Measurements from ENCODE around the gene MCTP1. TPM values are rescaled to one million over a fixed set of nuclear protein-coding genes. Genes with fewer than 3 reads are reported as not detected.

Gene MCTP1
- total RNA-seq, 2 experiments from 2014 or later, result 1.6 TPM

DNA sequence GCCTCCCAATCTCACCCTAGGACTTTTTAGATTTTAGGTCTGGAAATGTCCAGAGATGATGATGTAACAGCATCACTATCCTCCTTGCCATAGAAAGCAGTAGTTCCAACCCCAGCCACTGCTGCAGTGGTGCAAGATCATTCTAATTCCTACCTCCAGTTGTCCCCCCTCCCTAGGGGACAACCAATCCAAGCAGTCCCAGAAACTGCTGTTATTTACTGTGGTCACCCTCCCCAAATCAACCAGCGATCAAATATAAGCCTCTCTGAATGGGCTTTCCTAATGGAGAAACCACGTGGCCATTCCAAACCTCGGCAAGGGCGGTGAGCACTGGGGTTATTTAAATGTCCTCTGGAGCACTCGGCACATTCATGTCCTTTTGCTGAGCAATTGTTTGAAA, 506.6 kb downstream of the MCTP1 start:
- H3K9me3 Mint-ChIP-seq, result peaks cover 3% of the 10 kb centered on the region
- no peaks in the 10 kb centered on the region for H3K36me3 Mint-ChIP-seq
- peaks cover 14% of the 10 kb centered on the region for H3K27me3 Mint-ChIP-seq
- no peaks in the 10 kb centered on the region for H3K4me1 Mint-ChIP-seq
- DNase-seq (no peak), ATAC-seq (ENCODE audit: low read depth) (no peak)
- no peak overlapping the region for H3K4me3 Mint-ChIP-seq
- no peak overlapping the region for H3K27ac Mint-ChIP-seq
- POLR2A ChIA-PET, result no interaction called here

GRCh38 chr5:94777056-94777880, 507.6 kb downstream of the MCTP1 start:
- no peaks in the 10 kb centered on the region for H3K4me1 Mint-ChIP-seq
- peaks cover 3% of the 10 kb centered on the region for H3K9me3 Mint-ChIP-seq
- no peak overlapping the region for H3K27ac Mint-ChIP-seq
- H3K4me3 Mint-ChIP-seq, result no peak overlapping the region
- no peak for ATAC-seq (ENCODE audit: low read depth)
- no peaks in the 10 kb centered on the region for H3K36me3 Mint-ChIP-seq
- no peak for DNase-seq
- POLR2A ChIA-PET, result no interaction called here
- peaks cover 13% of the 10 kb centered on the region for H3K27me3 Mint-ChIP-seq

- Mint-ChIP-seq H3K4me3 (no peak overlapping the region), H3K4me1 (no peaks in the 10 kb centered on the region), H3K36me3 (no peaks in the 10 kb centered on the region), H3K27me3 (peaks cover 13% of the 10 kb centered on the region), H3K9me3 (peaks cover 3% of the 10 kb centered on the region), H3K27ac (no peak overlapping the region)
- no peak for ATAC-seq (ENCODE audit: low read depth)
- POLR2A ChIA-PET, result interaction anchor here (0.6 kb wide), 1 partner anchor 17 kb away, joined by 3 read pairs; no protein-coding TSS in a partner anchor
- no peak for DNase-seq
Observed at GRCh38 chr5:94776167-94776566, 508.7 kb downstream of the MCTP1 start.

DNA sequence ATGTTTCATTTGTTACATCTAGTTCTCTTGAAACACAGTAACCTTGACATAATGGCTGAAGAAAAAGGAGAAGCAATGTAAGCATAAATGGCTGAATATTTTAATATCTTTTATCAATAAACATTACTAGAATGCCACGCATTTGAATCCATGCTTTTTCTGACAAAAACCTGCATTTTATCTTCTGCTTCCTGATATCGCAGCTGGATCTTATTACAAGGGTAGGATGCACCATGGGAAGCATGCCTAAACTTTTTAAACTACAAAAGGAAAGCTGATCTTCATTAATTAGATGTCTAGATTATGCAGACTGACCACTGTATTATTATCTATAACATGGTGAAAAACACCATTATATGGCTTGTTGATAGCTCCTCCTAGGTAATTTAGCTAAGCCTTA, 509.8 kb downstream of the MCTP1 start:
- no peak overlapping the region for H3K27ac Mint-ChIP-seq
- ATAC-seq (ENCODE audit: low read depth), result no peak
- H3K27me3 Mint-ChIP-seq, result peaks cover 13% of the 10 kb centered on the region
- POLR2A ChIA-PET, result no interaction called here
- H3K9me3 Mint-ChIP-seq, result peaks cover 3% of the 10 kb centered on the region
- no peak for DNase-seq
- no peaks in the 10 kb centered on the region for H3K4me1 Mint-ChIP-seq
- H3K36me3 Mint-ChIP-seq, result no peaks in the 10 kb centered on the region
- no peak overlapping the region for H3K4me3 Mint-ChIP-seq

DNA sequence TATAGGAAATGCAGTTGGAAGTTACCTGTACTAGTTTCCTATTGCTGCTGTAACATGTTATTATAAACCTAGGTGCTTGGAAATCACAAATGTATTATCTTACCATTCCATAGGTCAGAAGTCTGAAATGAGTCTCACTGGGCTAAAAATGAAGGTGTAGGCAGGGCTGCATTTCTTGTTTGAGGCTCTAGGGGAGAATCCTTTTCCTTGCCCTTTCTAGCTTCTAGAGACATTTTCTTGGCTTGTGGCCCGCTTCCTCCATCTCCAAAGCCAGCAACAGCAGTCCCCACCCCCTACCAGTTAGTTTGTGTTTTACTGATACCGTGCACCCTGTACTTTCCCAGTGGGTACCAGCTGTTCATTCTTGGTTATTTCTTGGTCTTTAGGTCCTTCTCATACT, 513.2 kb downstream of the MCTP1 start:
- H3K4me3 Mint-ChIP-seq, result no peak overlapping the region
- peaks cover 12% of the 10 kb centered on the region for H3K27me3 Mint-ChIP-seq
- DNase-seq (no peak), ATAC-seq (ENCODE audit: low read depth) (no peak)
- H3K4me1 Mint-ChIP-seq, result no peaks in the 10 kb centered on the region
- H3K36me3 Mint-ChIP-seq, result no peaks in the 10 kb centered on the region
- peaks cover 3% of the 10 kb centered on the region for H3K9me3 Mint-ChIP-seq
- H3K27ac Mint-ChIP-seq, result no peak overlapping the region
- POLR2A ChIA-PET, result no interaction called here

GRCh38 chr5:94769996-94770395, 514.9 kb downstream of the MCTP1 start:
- Mint-ChIP-seq H3K27me3 (peaks cover 8% of the 10 kb centered on the region), H3K27ac (no peak overlapping the region), H3K36me3 (no peaks in the 10 kb centered on the region), H3K4me3 (no peak overlapping the region), H3K4me1 (no peaks in the 10 kb centered on the region), H3K9me3 (peaks cover 4% of the 10 kb centered on the region)
- no peak for DNase-seq
- POLR2A ChIA-PET, result no interaction called here
- ATAC-seq (ENCODE audit: low read depth), result no peak

DNA sequence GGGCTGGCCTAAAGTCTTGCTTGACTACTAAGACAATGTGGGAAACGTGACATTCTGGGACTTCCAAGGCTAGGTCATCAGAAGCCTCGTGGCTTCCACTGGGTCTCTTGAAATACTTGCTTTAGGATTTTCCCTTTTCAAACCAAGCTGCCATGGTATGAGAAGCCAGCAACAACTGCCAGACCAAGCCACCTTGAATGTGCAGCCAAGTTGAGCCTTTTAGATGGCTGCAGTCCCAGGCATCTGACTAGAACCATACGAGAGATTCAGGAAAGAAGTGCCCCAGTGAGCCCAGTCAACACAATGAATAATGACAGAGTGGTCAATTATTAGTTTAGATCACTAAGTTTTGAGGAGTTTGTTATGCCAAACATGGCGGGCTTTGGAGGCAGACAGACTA, 523.1 kb downstream of the MCTP1 start:
- H3K4me1 Mint-ChIP-seq, result no peaks in the 10 kb centered on the region
- H3K4me3 Mint-ChIP-seq, result no peak overlapping the region
- H3K27ac Mint-ChIP-seq, result no peak overlapping the region
- POLR2A ChIA-PET, result no interaction called here
- no peaks in the 10 kb centered on the region for H3K36me3 Mint-ChIP-seq
- DNase-seq (no peak), ATAC-seq (ENCODE audit: low read depth) (no peak)
- H3K27me3 Mint-ChIP-seq, result no peaks in the 10 kb centered on the region
- H3K9me3 Mint-ChIP-seq, result peaks cover 4% of the 10 kb centered on the region

DNA sequence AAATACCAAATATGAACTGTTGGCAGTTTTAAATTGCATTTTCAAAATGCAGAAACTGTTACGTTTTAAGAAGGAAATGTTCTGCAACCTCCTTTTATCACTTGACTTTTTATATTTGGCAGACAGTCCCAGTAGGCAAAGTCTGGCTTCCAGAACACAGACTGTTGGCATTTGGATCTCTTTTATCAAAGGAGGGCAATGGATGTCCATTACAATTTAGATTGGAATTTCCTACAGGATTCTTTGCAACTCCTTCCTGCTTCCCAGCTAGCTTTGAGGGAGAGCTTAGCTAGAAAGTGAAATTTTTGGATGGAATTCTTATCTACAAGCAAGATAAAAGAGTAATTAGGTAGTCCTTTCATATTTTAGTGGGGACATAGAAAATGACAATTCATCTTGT, 523.8 kb downstream of the MCTP1 start:
- H3K27ac Mint-ChIP-seq, result no peak overlapping the region
- H3K4me1 Mint-ChIP-seq, result no peaks in the 10 kb centered on the region
- POLR2A ChIA-PET, result no interaction called here
- DNase-seq (no peak), ATAC-seq (ENCODE audit: low read depth) (no peak)
- H3K27me3 Mint-ChIP-seq, result no peaks in the 10 kb centered on the region
- no peaks in the 10 kb centered on the region for H3K36me3 Mint-ChIP-seq
- peaks cover 4% of the 10 kb centered on the region for H3K9me3 Mint-ChIP-seq
- H3K4me3 Mint-ChIP-seq, result no peak overlapping the region

GRCh38 chr5:94759961-94760360, 524.9 kb downstream of the MCTP1 start:
- no peaks in the 10 kb centered on the region for H3K36me3 Mint-ChIP-seq
- no peaks in the 10 kb centered on the region for H3K4me1 Mint-ChIP-seq
- DNase-seq, result no peak
- H3K27ac Mint-ChIP-seq, result no peak overlapping the region
- POLR2A ChIA-PET, result interaction anchor here (0.6 kb wide), 1 partner anchor 16 kb away, joined by 3 read pairs; no protein-coding TSS in a partner anchor
- no peaks in the 10 kb centered on the region for H3K27me3 Mint-ChIP-seq
- H3K4me3 Mint-ChIP-seq, result no peak overlapping the region
- peaks cover 2% of the 10 kb centered on the region for H3K9me3 Mint-ChIP-seq
- no peak for ATAC-seq (ENCODE audit: low read depth)

GRCh38 chr5:94759022-94759421, 525.9 kb downstream of the MCTP1 start:
- no peak for DNase-seq
- no peaks in the 10 kb centered on the region for H3K36me3 Mint-ChIP-seq
- H3K4me1 Mint-ChIP-seq, result no peaks in the 10 kb centered on the region
- H3K27me3 Mint-ChIP-seq, result no peaks in the 10 kb centered on the region
- H3K9me3 Mint-ChIP-seq, result no peaks in the 10 kb centered on the region
- no peak overlapping the region for H3K4me3 Mint-ChIP-seq
- POLR2A ChIA-PET, result no interaction called here
- no peak overlapping the region for H3K27ac Mint-ChIP-seq
- no peak for ATAC-seq (ENCODE audit: low read depth)

- Mint-ChIP-seq H3K9me3 (no peaks in the 10 kb centered on the region), H3K36me3 (no peaks in the 10 kb centered on the region), H3K27me3 (no peaks in the 10 kb centered on the region), H3K27ac (no peak overlapping the region), H3K4me1 (no peaks in the 10 kb centered on the region), H3K4me3 (no peak overlapping the region)
- DNase-seq (no peak), ATAC-seq (ENCODE audit: low read depth) (no peak)
- POLR2A ChIA-PET, result no interaction called here
Observed at GRCh38 chr5:94754824-94755223, 530.1 kb downstream of the MCTP1 start.

DNA sequence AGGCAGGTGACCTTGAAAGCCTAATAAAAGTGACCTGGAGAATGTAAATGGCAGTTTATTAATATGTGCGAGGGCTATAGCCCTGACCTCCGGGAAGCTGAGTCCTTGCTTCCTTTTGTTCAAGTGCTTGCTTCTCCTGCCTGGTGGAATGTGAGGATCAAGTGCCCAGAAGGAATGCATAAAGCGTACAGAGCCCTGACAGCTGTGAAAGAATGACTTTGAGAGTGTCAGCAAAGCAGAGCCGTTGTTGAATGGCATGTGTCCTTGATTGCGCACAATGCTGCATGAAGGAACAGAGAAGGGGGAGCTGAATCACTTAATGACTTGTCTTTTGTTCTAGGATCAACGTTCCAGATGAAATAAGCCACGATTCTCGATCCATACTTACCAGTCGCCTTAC, 533.4 kb downstream of the MCTP1 start:
- H3K4me1 Mint-ChIP-seq, result no peaks in the 10 kb centered on the region

GRCh38 chr5:94750681-94751080, 534.2 kb downstream of the MCTP1 start:
- Mint-ChIP-seq H3K4me1 (no peaks in the 10 kb centered on the region), H3K27me3 (no peaks in the 10 kb centered on the region), H3K36me3 (no peaks in the 10 kb centered on the region), H3K4me3 (no peak overlapping the region), H3K27ac (no peak overlapping the region), H3K9me3 (no peaks in the 10 kb centered on the region)
- POLR2A ChIA-PET, result no interaction called here
- no peak for DNase-seq
- no peak for ATAC-seq (ENCODE audit: low read depth)

More for the DNA sequence above, 533.4 kb downstream of the MCTP1 start:
- Mint-ChIP-seq H3K9me3 (no peaks in the 10 kb centered on the region), H3K4me3 (no peak overlapping the region), H3K27me3 (no peaks in the 10 kb centered on the region), H3K27ac (no peak overlapping the region), H3K36me3 (no peaks in the 10 kb centered on the region)
- POLR2A ChIA-PET, result no interaction called here
- ATAC-seq (ENCODE audit: low read depth) (no peak), DNase-seq (no peak)

- Mint-ChIP-seq H3K27me3 (no peaks in the 10 kb centered on the region), H3K27ac (no peak overlapping the region)
Observed at GRCh38 chr5:94749042-94749441, 535.9 kb downstream of the MCTP1 start.

More at GRCh38 chr5:94749042-94749441, 535.9 kb downstream of the MCTP1 start:
- Mint-ChIP-seq H3K36me3 (no peaks in the 10 kb centered on the region), H3K4me3 (no peak overlapping the region), H3K9me3 (no peaks in the 10 kb centered on the region), H3K4me1 (no peaks in the 10 kb centered on the region)
- ATAC-seq (ENCODE audit: low read depth) (no peak), DNase-seq (no peak)
- POLR2A ChIA-PET, result no interaction called here
